Thymus (tissue), 11 donors: Measurements from ENCODE around the gene DNAH6. TPM values are rescaled to one million over a fixed set of nuclear protein-coding genes. Genes with fewer than 3 reads are reported as not detected.
"Not testable (repeated sequence)": the region's sequence is repeated elsewhere in the genome, so short reads cannot be mapped to it uniquely, and the experiment has no call there.

Source experiments
- DNase-seq, 9 donors: peaks; one replicate each; pipeline ENCODE4 v3.0.0-alpha.2; 2013; ENCODE audit warnings: low spot score in 9 of 9, low read depth in 6 of 9, missing footprints in 1 of 9
- H3K27ac ChIP-seq, 2 donors: one replicate each; pipeline ENCODE4 v1.5.1; 2013; ENCODE audit warnings: control low read depth in 1 of 2, low read depth in 1 of 2, low read length in 1 of 2, mild to moderate bottlenecking in 1 of 2, moderate library complexity in 1 of 2
- H3K27me3 ChIP-seq, 2 donors: one replicate each; pipeline ENCODE4 v1.5.1; 2013; ENCODE audit warnings: low read length in 1 of 2; ENCODE audit not compliant: control insufficient read depth in 2 of 2, insufficient read depth in 1 of 2
- H3K36me3 ChIP-seq, 2 donors: one replicate each; pipeline ENCODE4 v1.5.1; 2013; ENCODE audit warnings: low read length in 1 of 2, mild to moderate bottlenecking in 1 of 2, moderate library complexity in 1 of 2; ENCODE audit not compliant: control insufficient read depth in 2 of 2, insufficient read depth in 2 of 2
- H3K4me1 ChIP-seq, 2 donors: one replicate each; pipeline ENCODE4 v1.5.1; 2013; ENCODE audit warnings: low read length in 2 of 2; ENCODE audit not compliant: control insufficient read depth in 2 of 2, insufficient read depth in 2 of 2
- H3K4me3 ChIP-seq, 2 donors: one replicate each; pipeline ENCODE4 v1.5.1; 2013; ENCODE audit warnings: low read length in 2 of 2, control low read depth in 1 of 2, mild to moderate bottlenecking in 1 of 2
- H3K9me3 ChIP-seq, 2 donors: one replicate each; pipeline ENCODE4 v1.5.1; 2013; ENCODE audit warnings: low read length in 1 of 2, mild to moderate bottlenecking in 1 of 2; ENCODE audit not compliant: control insufficient read depth in 2 of 2, insufficient read depth in 1 of 2
- WGBS: extraction: QIAGEN DNeasy Blood & Tissue Kit; methylation state at CpG from one replicate; pipeline ENCODE4 v1.1.7; 2013; 5-methylcytosine and 5-hydroxymethylcytosine counted together
- polyA plus RNA-seq: library from polyadenylated mRNA; stranded (reverse); fragments of 200-250 nt; gene quantifications from one replicate; pipeline ENCODE4 v1.2.3, GENCODE V29; 2013
- total RNA-seq: library from RNA; stranded (reverse); fragments of 120-200 nt; gene quantifications from one replicate; pipeline ENCODE4 v1.2.4, GENCODE V29; 2013
- donor health status: healthy.

DNAH6 gene
- total and polyA plus RNA-seq, 2 donors, result 0.57 to 0.66 TPM

GRCh38 chr2:84551526-84551925 is 35.2 kb downstream of the DNAH6 start:
- not testable (repeated sequence) for H3K4me3 ChIP-seq
- 96% methylated on average over 6 of the region's 6 CpGs for WGBS

GRCh38 chr2:84556190-84556589 is 39.9 kb downstream of the DNAH6 start:
- Histone ChIP-seq H3K4me1 (no peaks in the 10 kb centered on the region), H3K9me3 (no peaks in the 10 kb centered on the region), H3K4me3 (no peak overlapping the region), H3K27ac (no peak overlapping the region), H3K27me3 (no peaks in the 10 kb centered on the region), H3K36me3 (no peaks in the 10 kb centered on the region)
- 96% methylated on average over 3 of the region's 3 CpGs for WGBS
- no peak for DNase-seq

More at GRCh38 chr2:84551526-84551925, 35.2 kb downstream of the DNAH6 start:
- not testable (repeated sequence) for DNase-seq, H3K4me1 ChIP-seq, H3K9me3 ChIP-seq, H3K27me3 ChIP-seq, H3K36me3 ChIP-seq, H3K27ac ChIP-seq

- no peak for DNase-seq
- Histone ChIP-seq H3K9me3 (no peaks in the 10 kb centered on the region), H3K27me3 (no peaks in the 10 kb centered on the region), H3K4me3 (no peak overlapping the region), H3K4me1 (no peaks in the 10 kb centered on the region), H3K36me3 (no peaks in the 10 kb centered on the region), H3K27ac (no peak overlapping the region)
These were observed 43.5 kb downstream of the DNAH6 start for GRCh38 chr2:84559838-84560237.

GRCh38 chr2:84579661-84580060 is 63.4 kb downstream of the DNAH6 start:
- H3K9me3 ChIP-seq, result no peaks in the 10 kb centered on the region
- H3K27me3 ChIP-seq, result no peaks in the 10 kb centered on the region
- no peak overlapping the region for H3K4me3 ChIP-seq
- no peaks in the 10 kb centered on the region for H3K36me3 ChIP-seq
- 88% methylated on average over 3 of the region's 3 CpGs for WGBS
- H3K27ac ChIP-seq, result no peak overlapping the region
- H3K4me1 ChIP-seq, result no peaks in the 10 kb centered on the region
- DNase-seq, result no peak

GRCh38 chr2:84603911-84604310 is 87.6 kb downstream of the DNAH6 start:
- no peaks in the 10 kb centered on the region for H3K4me1 ChIP-seq
- H3K27me3 ChIP-seq, result no peaks in the 10 kb centered on the region
- H3K27ac ChIP-seq, result no peak overlapping the region
- WGBS, result 87% methylated on average over 4 of the region's 4 CpGs
- no peaks in the 10 kb centered on the region for H3K36me3 ChIP-seq
- H3K9me3 ChIP-seq, result no peaks in the 10 kb centered on the region
- DNase-seq, result no peak
- no peak overlapping the region for H3K4me3 ChIP-seq

- no peak for DNase-seq
- no peaks in the 10 kb centered on the region for H3K27me3 ChIP-seq
- no peaks in the 10 kb centered on the region for H3K9me3 ChIP-seq
- H3K36me3 ChIP-seq, result no peaks in the 10 kb centered on the region
- no peak overlapping the region for H3K27ac ChIP-seq
- 97% methylated on average over 2 of the region's 2 CpGs for WGBS
- no peak overlapping the region for H3K4me3 ChIP-seq
- no peaks in the 10 kb centered on the region for H3K4me1 ChIP-seq
These were observed 96.8 kb downstream of the DNAH6 start for GRCh38 chr2:84613082-84613481.

GRCh38 chr2:84619794-84620371 is 103.6 kb downstream of the DNAH6 start:
- 97% methylated on average over 4 of the region's 4 CpGs for WGBS
- no peak for DNase-seq
- H3K4me3 ChIP-seq, result no peak overlapping the region
- no peaks in the 10 kb centered on the region for H3K36me3 ChIP-seq
- no peak overlapping the region for H3K27ac ChIP-seq
- no peaks in the 10 kb centered on the region for H3K4me1 ChIP-seq
- no peaks in the 10 kb centered on the region for H3K9me3 ChIP-seq
- H3K27me3 ChIP-seq, result no peaks in the 10 kb centered on the region

- Histone ChIP-seq H3K9me3 (no peaks in the 10 kb centered on the region), H3K4me3 (no peak overlapping the region), H3K4me1 (no peaks in the 10 kb centered on the region), H3K36me3 (no peaks in the 10 kb centered on the region), H3K27ac (no peak overlapping the region), H3K27me3 (no peaks in the 10 kb centered on the region)
- WGBS, result 93% methylated on average over 2 of the region's 2 CpGs
- DNase-seq, result no peak
These were observed 112.2 kb downstream of the DNAH6 start for GRCh38 chr2:84628486-84628885.

GRCh38 chr2:84629550-84629949 is 113.3 kb downstream of the DNAH6 start:
- Histone ChIP-seq H3K4me3 (no peak overlapping the region), H3K4me1 (no peaks in the 10 kb centered on the region), H3K27me3 (no peaks in the 10 kb centered on the region), H3K9me3 (no peaks in the 10 kb centered on the region), H3K27ac (no peak overlapping the region), H3K36me3 (no peaks in the 10 kb centered on the region)
- DNase-seq, result no peak

GRCh38 chr2:84631047-84631446 is 114.7 kb downstream of the DNAH6 start:
- no peaks in the 10 kb centered on the region for H3K36me3 ChIP-seq
- no peaks in the 10 kb centered on the region for H3K4me1 ChIP-seq
- H3K9me3 ChIP-seq, result no peaks in the 10 kb centered on the region
- DNase-seq, result peak in 1 of 9 donors; percentile 10
- no peak overlapping the region for H3K27ac ChIP-seq
- WGBS, result 71% methylated on average over 6 of the region's 6 CpGs
- H3K4me3 ChIP-seq, result no peak overlapping the region
- no peaks in the 10 kb centered on the region for H3K27me3 ChIP-seq
